Fibroblast of upper back skin (primary cell): ENCODE results near the gene DNPEP.

Experiments
- DNase-seq: peaks from one replicate; pipeline ENCODE4 v3.0.0-alpha.2; 2013

Gene DNPEP

GRCh38 chr2:219387306-219388120 lies at the start of gene DNPEP:
Gene DNPEP, minus strand, starts transcription at chr2:219387912. Its CDS starts 118 bp downstream, at chr2:219387794.
- DNase-seq: peak; percentile 90

- DNase-seq: no peak
These were observed 49.4 kb upstream of the DNPEP start for GRCh38 chr2:219437141-219437540.

DNA sequence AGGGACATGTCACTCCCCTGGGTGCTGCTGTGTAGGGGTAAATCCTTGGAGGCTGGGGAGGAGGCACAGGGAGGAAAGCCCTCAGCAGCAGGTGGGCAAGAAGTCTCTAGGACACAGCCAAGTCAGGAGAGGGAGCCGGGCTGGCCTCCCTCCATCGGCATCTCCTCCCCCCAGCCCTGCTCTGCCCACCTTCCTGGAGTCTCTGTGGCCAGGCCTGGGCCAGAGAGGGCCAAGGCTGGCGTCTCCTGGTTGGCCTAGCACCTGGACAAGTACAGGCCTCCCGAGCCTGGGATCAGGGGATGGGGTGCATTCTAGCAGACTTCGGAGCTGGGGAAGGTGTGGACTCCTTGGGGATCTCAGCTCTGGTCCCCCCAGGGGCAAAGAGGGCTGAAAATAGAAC lies 48.8 kb upstream of the DNPEP start:
- DNase-seq: no peak

- no peak for DNase-seq
These were observed 48.0 kb upstream of the DNPEP start for GRCh38 chr2:219435701-219436100.

DNA sequence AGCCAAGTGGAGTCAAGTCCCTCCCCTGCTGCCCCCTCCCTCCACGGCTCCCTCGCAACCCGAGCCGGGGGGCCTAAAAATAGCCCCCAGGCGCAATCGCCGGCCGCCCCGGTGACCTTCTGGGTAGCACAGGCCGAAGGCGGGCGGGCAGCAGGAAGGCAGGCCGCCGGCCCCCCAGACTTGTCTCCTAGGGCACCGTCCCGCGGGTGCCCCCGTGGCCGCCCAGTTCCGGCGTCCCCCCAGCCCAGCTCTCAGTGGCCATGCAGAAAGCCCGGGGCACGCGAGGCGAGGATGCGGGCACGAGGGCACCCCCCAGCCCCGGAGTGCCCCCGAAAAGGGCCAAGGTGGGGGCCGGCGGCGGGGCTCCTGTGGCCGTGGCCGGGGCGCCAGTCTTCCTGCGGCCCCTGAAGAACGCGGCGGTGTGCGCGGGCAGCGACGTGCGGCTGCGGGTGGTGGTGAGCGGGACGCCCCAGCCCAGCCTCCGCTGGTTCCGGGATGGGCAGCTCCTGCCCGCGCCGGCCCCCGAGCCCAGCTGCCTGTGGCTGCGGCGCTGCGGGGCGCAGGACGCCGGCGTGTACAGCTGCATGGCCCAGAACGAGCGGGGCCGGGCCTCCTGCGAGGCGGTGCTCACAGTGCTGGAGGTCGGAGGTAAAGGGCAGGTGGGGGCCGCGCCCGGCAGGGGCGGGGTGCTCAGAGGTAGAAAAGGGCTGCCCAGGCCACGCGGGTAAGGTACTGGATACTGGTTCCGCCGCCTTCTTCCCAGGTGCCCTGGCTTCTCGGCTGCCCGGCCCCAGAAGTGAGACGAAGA lies 47.2 kb upstream of the DNPEP start, which contains the start of gene SPEG:
TSS of gene SPEG (plus strand) at position 126 of the 808 bp plus-strand sequence. CDS start at position 261, 135 bp downstream.
- DNase-seq: no peak

GRCh38 chr2:219434468-219434717 lies 46.7 kb upstream of the DNPEP start:
- no peak for DNase-seq

DNA sequence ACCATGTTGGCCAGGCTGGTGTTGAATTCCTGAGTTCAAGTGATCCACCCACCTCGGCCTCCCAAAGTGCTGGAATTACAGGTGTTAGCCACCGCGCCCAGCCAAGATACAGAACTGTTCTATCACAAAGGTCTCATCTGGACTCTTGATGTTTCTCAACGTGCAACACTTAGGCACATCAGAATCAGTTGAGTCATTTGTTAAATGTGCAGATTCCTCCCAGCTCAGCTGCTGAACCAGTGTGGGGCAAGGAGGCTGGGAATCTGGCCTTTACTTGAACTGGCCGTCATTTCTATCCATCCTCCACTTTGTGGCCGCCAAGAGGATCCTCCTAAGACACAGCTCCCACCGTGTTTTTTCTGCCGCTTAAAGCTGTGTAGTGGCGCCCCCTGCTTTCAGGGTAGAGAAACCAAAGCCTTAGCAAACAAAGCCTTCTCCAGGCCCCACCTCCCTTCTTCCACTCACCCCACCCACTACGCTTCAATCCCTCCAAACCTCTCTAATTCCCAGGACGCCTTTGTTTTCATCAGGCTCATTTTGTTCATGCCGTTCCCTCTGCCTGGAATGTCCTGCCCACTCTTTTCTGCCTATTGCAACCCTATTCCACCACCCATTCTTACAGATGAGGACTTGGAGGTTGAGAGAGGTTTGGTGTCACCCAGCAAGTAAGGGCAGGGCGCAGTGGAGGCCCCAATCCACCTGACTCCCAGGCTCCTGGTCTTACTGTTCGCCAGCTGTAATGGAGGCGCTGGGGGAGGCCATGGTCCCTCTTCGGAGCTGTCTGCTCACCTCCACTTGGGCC lies 46.2 kb upstream of the DNPEP start:
- peak; percentile 81 for DNase-seq

- DNase-seq: peak; percentile 56
These were observed 43.2 kb upstream of the DNPEP start for GRCh38 chr2:219430633-219431615.

DNA sequence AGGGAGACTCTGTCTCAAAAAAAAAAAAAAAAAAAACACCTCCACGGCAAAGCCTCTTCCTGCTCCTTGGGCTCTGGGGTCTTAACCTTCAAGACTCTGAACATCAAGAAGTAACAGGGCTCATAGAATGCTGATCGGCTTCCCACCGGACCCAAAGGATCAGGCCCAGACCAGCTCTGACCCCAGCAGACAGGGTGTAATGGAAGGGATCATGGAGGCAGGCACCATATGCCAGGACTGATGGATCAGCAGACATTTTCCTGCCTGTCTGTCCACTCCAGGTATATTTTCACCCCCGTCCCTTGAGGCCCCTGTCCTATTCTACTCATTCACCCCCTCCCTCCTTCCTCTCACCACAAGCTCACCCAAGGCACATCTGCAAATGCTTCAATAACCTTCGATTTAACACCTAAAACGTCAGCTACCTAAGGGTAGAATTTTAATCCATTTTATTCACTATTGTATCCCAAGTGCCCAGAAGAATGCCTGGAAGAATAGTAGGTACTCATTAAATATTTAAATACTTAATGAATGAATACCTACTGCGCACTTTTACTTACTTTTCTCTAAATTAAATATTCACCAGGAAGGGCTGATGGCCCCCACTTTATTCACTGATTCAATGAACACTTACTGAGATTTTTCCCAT lies 42.4 kb upstream of the DNPEP start:
- no peak for DNase-seq

- no peak for DNase-seq
These were observed 40.8 kb upstream of the DNPEP start for GRCh38 chr2:219428469-219428868.

- no peak for DNase-seq
These were observed 38.9 kb upstream of the DNPEP start for GRCh38 chr2:219426534-219427136.

GRCh38 chr2:219426068-219426443 lies 38.3 kb upstream of the DNPEP start:
- no peak for DNase-seq

GRCh38 chr2:219425238-219426067 lies 37.7 kb upstream of the DNPEP start:
- DNase-seq: no peak

DNA sequence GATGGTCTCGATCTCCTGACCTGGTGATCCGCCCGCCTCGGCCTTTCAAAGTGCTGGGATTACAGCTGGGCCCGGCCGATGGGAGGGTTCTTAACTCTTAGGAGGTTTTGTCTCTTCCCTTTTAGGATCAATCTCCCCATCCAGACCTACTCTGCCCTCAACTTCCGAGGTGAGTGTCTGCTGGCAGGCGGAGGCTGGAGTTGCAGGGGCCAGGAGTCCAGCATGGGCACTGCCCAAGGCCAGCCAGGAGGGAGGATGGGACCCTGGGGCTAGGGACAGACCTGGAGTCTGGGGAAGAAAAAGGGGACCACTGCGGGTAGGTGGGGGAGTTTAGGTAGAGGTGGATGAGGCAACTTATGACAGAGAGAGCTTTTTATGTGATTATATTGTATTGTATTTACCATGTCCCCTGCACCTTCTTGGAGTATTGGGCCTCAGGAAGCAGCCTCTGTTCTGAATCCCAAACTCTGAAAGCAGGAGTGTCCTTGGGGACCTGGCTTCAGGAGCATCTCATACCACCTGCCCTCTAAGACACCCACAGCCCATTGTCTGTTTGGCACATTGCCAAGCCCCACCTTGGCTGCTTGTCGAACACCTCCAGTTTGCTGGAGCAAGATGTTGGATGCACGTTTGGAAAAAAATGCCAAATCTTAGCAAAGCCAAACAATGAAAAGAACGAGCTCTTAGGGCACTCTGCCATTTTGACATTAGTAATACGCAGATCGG lies 36.1 kb upstream of the DNPEP start:
- DNase-seq: no peak

GRCh38 chr2:219422952-219423534 lies 35.3 kb upstream of the DNPEP start:
- no peak for DNase-seq

DNA sequence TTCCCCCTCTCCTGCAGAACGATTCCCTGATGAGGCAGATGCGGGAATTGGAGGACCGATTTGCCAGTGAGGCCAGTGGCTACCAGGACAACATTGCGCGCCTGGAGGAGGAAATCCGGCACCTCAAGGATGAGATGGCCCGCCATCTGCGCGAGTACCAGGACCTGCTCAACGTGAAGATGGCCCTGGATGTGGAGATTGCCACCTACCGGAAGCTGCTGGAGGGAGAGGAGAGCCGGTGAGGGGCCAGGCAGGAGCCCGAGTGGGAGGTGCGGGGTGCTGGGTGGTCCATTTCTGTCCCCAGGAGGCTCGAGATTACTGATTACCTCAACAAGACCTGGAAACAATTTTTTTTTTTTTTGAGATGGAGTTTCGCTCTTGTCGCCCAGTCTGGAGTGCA lies 33.6 kb upstream of the DNPEP start:
- no peak for DNase-seq

GRCh38 chr2:219420687-219421086 lies 33.0 kb upstream of the DNPEP start:
- DNase-seq: no peak

DNA sequence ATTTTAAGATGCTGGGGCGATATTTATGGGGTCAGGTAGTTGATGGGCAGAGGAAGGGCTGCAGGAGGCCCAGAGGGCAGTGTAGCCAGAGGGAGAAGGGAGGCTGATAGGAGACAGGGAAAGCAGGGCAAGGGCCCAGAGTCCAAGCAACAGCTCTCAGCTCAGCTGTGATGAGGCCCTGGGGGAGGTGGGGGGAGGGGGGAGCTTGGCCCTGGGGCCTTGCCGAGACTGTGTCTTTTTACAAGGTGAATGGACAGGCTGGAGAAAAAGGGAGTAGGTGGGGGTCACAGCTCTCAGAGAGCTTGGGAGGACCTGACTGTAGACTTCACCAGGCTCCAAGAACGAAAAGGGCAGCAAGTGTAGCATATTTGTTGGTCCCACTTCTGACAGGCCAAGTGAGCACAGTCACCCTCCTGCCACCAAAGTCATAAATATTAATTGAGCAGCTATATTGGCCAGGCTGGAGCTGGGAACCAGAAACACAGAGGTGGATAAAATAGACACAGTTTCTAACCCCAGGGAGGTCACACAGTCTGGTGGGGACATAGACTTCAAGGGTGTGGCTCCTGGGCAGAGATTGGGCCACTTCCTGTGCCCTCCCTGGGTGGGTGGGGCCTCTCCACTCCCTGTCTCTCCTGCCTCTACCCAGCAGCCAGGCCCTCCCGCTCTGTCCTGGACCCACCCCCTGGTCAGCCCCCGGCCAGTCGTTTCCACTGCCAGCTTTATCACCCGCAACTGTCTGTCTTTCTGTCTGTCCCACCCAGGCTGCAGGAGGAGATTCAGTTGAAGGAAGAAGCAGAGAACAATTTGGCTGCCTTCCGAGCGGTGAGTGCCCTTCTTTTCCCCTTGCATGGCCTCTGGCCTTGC lies 31.9 kb upstream of the DNPEP start:
- no peak for DNase-seq
